Gastrocnemius medialis (tissue), 4 donors: ENCODE results near the gene SRRM3.

Source experiments
- CTCF ChIP-seq, 5 experiments: fragments of 450-650 bp in 3 of 5; fragments of 200-600 bp in 2 of 5; sonication (generic) in 2 of 5; IDR thresholded peaks in 4 of 5; conservative IDR thresholded peaks in 1 of 5; 1 replicate in 4 of 5; 2 replicates in 1 of 5; pipeline ENCODE4 v1.5.1; 2016 to 2019; ENCODE audit warnings: antibody characterized with exemption in 5 of 5, mild to moderate bottlenecking in 3 of 5, moderate library complexity in 3 of 5
- POLR2A ChIP-seq, 2 donors: fragments of 450-650 bp; IDR thresholded peaks; one replicate each; pipeline ENCODE4 v1.6.1; 2017; ENCODE audit warnings: antibody characterized with exemption in 2 of 2, mild to moderate bottlenecking in 2 of 2, moderate library complexity in 2 of 2

GRCh38 chr7:76241141-76241540 is 39.4 kb downstream of the SRRM3 start:
- no peak for TF ChIP-seq CTCF (IDR thresholded peaks at IDR 0.05 in 4 of 5, conservative IDR thresholded peaks at IDR 0.05 in 1 of 5)
- TF ChIP-seq POLR2A (IDR thresholded peaks at IDR 0.05), result no peak
